HepG2 (cell line): ENCODE measurements around the gene MROH2A. TPM values are rescaled to one million over a fixed set of nuclear protein-coding genes. Genes with fewer than 3 reads are reported as not detected.

Source experiments
- ATAC-seq: fragments of 200-7000 bp; cut with Tn5 transposase; 3 replicates; pipeline ENCODE4 v1.9.1; 2020; ENCODE audit warnings: mild to moderate bottlenecking, moderate library complexity
- BruUV-seq: library from RNA; stranded (reverse); fragments of 400-500 nt; replicated peaks from 2 replicates; lab custom pipeline; 2021; lab: Mats Ljungman, UMichigan
- CTCF ChIA-PET: fragments of 300-600 bp; formaldehyde crosslinking; extraction: SDS; loops from one replicate; lab custom pipeline; 2021; ENCODE audit warnings: low total read pairs, inconsistent platforms, low intra/inter-chr PET ratio; lab: Yijun Ruan, JAX
- POLR2A ChIA-PET: fragments of 350-600 bp; sonication (Branson Sonifier 250); formaldehyde crosslinking; loops from one replicate; lab custom pipeline; 2020; ENCODE audit warnings: antibody characterized with exemption, inconsistent platforms; lab: Yijun Ruan, JAX
- DNase-seq: peaks from one replicate; pipeline ENCODE4 v3.0.0-alpha.2; 2015; ENCODE audit warnings: low spot score
- FAIRE-seq: peaks from 3 replicates; lab custom pipeline; 2011; peaks lifted over from hg19 to GRCh38; lab: Jason Lieb, UNC
- H2AFZ ChIP-seq: one replicate; pipeline ENCODE4 v1.6.1; 2011; ENCODE audit warnings: low read length, inconsistent platforms
- H3K27ac ChIP-seq: fragments of 300-600 bp; 3 replicates; pipeline ENCODE4 v1.8.0; 2011; ENCODE audit warnings: mixed run types, mild to moderate bottlenecking, mixed read lengths, low read length, inconsistent platforms; ENCODE audit not compliant: insufficient read depth; ENCODE audit errors: extremely low read length
- H3K27me3 ChIP-seq, 2 experiments: fragments of 200-600 bp in 1 of 2; 2 replicates in 1 of 2; 3 replicates in 1 of 2; pipeline versions ENCODE4 v1.6.0 to v1.8.0; 2011; ENCODE audit warnings: low read length in 2 of 2, mild to moderate bottlenecking in 2 of 2, moderate library complexity in 2 of 2, inconsistent platforms in 1 of 2; ENCODE audit not compliant: insufficient read depth in 2 of 2, control insufficient read depth in 1 of 2
- H3K36me3 ChIP-seq, 2 experiments: fragments of 200-600 bp in 1 of 2; replicated peaks in 1 of 2; 2 replicates in 1 of 2; 3 replicates in 1 of 2; pipeline versions ENCODE4 v1.5.1 to v1.8.0; 2011; ENCODE audit warnings: low read length in 2 of 2, inconsistent platforms in 1 of 2; ENCODE audit not compliant: insufficient read depth in 2 of 2, control insufficient read depth in 1 of 2
- H3K4me1 ChIP-seq: 2 replicates; pipeline ENCODE4 v1.5.1; 2012; ENCODE audit warnings: low read length, inconsistent platforms; ENCODE audit not compliant: insufficient read depth
- H3K4me2 ChIP-seq: 2 replicates; pipeline ENCODE4 v1.6.0; 2011; ENCODE audit warnings: low read depth, low read length, inconsistent platforms
- H3K4me3 ChIP-seq, 3 experiments: fragments of 200-600 bp in 1 of 3; sonication (generic), shearing (Covaris generic) in 1 of 3; replicated peaks in 1 of 3; 2 replicates each; pipeline ENCODE4 v1.5.1; 2011 to 2016; ENCODE audit warnings: low read length in 3 of 3, inconsistent platforms in 2 of 3, low read depth in 2 of 3, mild to moderate bottlenecking in 2 of 3, control low read depth in 1 of 3, mixed read lengths in 1 of 3; ENCODE audit not compliant: insufficient read depth in 1 of 3
- H3K79me2 ChIP-seq: one replicate; pipeline ENCODE4 v1.6.1; 2011; ENCODE audit warnings: low read length, inconsistent platforms; ENCODE audit not compliant: insufficient read depth
- H3K9ac ChIP-seq: 2 replicates; pipeline ENCODE4 v1.6.0; 2011; ENCODE audit warnings: mild to moderate bottlenecking, low read depth, low read length, inconsistent platforms; ENCODE audit not compliant: insufficient read depth
- H3K9me3 ChIP-seq: 2 replicates; pipeline ENCODE4 v1.5.1; 2012; ENCODE audit warnings: mild to moderate bottlenecking, low read length
- H4K20me1 ChIP-seq: 2 replicates; pipeline ENCODE4 v1.6.0; 2011; ENCODE audit warnings: inconsistent platforms, mild to moderate bottlenecking, low read length, moderate library complexity; ENCODE audit not compliant: insufficient read depth
- DMAP1 ChIP-seq: IDR thresholded peaks from 2 replicates; pipeline ENCODE4 v1.6.1; 2016
- HNF4G ChIP-seq, 2 experiments: sonication (generic) in 1 of 2; formaldehyde crosslinking in 1 of 2; IDR thresholded peaks; 2 replicates each; pipeline versions ENCODE4 v1.4.0 to v1.6.1; 2011 to 2020; ENCODE audit warnings: borderline replicate concordance in 2 of 2, low read depth in 2 of 2, mild to moderate bottlenecking in 2 of 2, low read length in 1 of 2, missing genetic modification reagents in 1 of 2, moderate library complexity in 1 of 2
- HNRNPUL1 ChIP-seq: fragments of 200-400 bp; formaldehyde crosslinking; IDR thresholded peaks from 2 replicates; pipeline ENCODE4 v1.6.1; 2017; ENCODE audit warnings: low read depth, mild to moderate bottlenecking, low read length, moderate library complexity
- KDM6A ChIP-seq: IDR thresholded peaks from 2 replicates; pipeline ENCODE4 v1.6.1; 2016; ENCODE audit warnings: low read depth
- MEIS1 ChIP-seq: sonication (generic); formaldehyde crosslinking; IDR thresholded peaks from 2 replicates; pipeline ENCODE4 v1.9.0; 2021; ENCODE audit warnings: mild to moderate bottlenecking, missing genetic modification reagents, moderate library complexity, borderline replicate concordance
- NONO ChIP-seq, 2 experiments: fragments of 450-650 bp in 1 of 2; sonication (generic) in 1 of 2; formaldehyde crosslinking in 1 of 2; IDR thresholded peaks in 1 of 2; conservative IDR thresholded peaks in 1 of 2; 2 replicates each; pipeline versions ENCODE4 v1.6.1 to v1.8.0; 2017 to 2022; ENCODE audit warnings: mild to moderate bottlenecking in 1 of 2, missing genetic modification reagents in 1 of 2, moderate library complexity in 1 of 2
- RARA ChIP-seq: IDR thresholded peaks from 2 replicates; pipeline ENCODE4 v1.6.1; 2016; ENCODE audit warnings: missing genetic modification reagents, missing compliant biosample characterization
- ZNF264 ChIP-seq: sonication (generic); formaldehyde crosslinking; IDR thresholded peaks from 2 replicates; pipeline ENCODE4 v1.4.0; 2020; ENCODE audit warnings: missing genetic modification reagents
- ZNF781 ChIP-seq: sonication (generic); formaldehyde crosslinking; IDR thresholded peaks from 2 replicates; pipeline ENCODE4 v1.5.1; 2020; ENCODE audit warnings: borderline replicate concordance, mild to moderate bottlenecking, missing genetic modification reagents; ENCODE audit errors: not compliant biosample characterization
- ZNF790 ChIP-seq: sonication (generic); formaldehyde crosslinking; IDR thresholded peaks from 2 replicates; pipeline ENCODE4 v1.8.0; 2022; ENCODE audit warnings: missing genetic modification reagents, mild to moderate bottlenecking, borderline replicate concordance
- ZSCAN9 ChIP-seq: IDR thresholded peaks from 2 replicates; pipeline ENCODE4 v1.6.1; 2016; ENCODE audit warnings: borderline replicate concordance
- WGBS: methylation state at CpG from one replicate; pipeline ENCODE4 v1.1.6; 2017; ENCODE audit warnings: low lambda C conversion rate; 5-methylcytosine and 5-hydroxymethylcytosine counted together
- in situ Hi-C: cut with HindIII; loops from 2 replicates; pipeline ENCODE4 v1.10.0; 2017; ENCODE audit warnings: low pct_unique_long_range_greater_than_20kb; ENCODE audit not compliant: extremely low pct_ligation_motif_present
- intact Hi-C: fragments of 100-400 bp; cut with micrococcal nuclease; formaldehyde crosslinking; loops from one replicate; pipeline ENCODE4 v1.10.0; 2022; ENCODE audit not compliant: unreplicated experiment
- polyA plus RNA-seq, 8 experiments: library from polyadenylated mRNA; depleted of rRNA in 3 of 8; stranded (reverse) in 7 of 8; unstranded in 1 of 8; fragments of >200 nt; fragmentation: Illumina TruSeq in 4 of 8; extraction: Trizol in 4 of 8; gene quantifications; 2 replicates each; pipeline versions ENCODE4 v1.2.1 to v1.2.3, GENCODE V29; 2011 to 2016; ENCODE audit warnings: low read depth in 4 of 8, missing spikeins in 1 of 8, mixed read lengths in 1 of 8; ENCODE audit not compliant: insufficient read depth in 1 of 8
- total RNA-seq, 5 experiments: library from RNA; depleted of rRNA; stranded (reverse); fragments of >200 nt; fragmentation: Illumina TruSeq; extraction: Trizol; gene quantifications; 2 replicates each; pipeline ENCODE4 v1.2.3, GENCODE V29; 2016; ENCODE audit warnings: low read depth in 1 of 5
- TF ChIP-seq, protein P1 (sequence below): sonication (generic); formaldehyde crosslinking; IDR thresholded peaks from 2 replicates; pipeline ENCODE4 v1.9.0; 2021; ENCODE audit warnings: missing genetic modification reagents, mild to moderate bottlenecking, borderline replicate concordance
- TF ChIP-seq, protein P2 (sequence below): conservative IDR thresholded peaks from 2 replicates; pipeline ENCODE4 v1.6.1; 2018; ENCODE audit warnings: missing genetic modification reagents
- TF ChIP-seq, protein P3 (sequence below): sonication (generic); formaldehyde crosslinking; IDR thresholded peaks from 2 replicates; pipeline ENCODE4 v1.4.0; 2020; ENCODE audit warnings: missing genetic modification reagents

The MROH2A gene
- total and polyA plus RNA-seq, 2 of the 13 experiments (the other 11 are each of a cell fraction or from before 2014, with no cell fraction given) = 0.03 to 0.04 TPM

DNA sequence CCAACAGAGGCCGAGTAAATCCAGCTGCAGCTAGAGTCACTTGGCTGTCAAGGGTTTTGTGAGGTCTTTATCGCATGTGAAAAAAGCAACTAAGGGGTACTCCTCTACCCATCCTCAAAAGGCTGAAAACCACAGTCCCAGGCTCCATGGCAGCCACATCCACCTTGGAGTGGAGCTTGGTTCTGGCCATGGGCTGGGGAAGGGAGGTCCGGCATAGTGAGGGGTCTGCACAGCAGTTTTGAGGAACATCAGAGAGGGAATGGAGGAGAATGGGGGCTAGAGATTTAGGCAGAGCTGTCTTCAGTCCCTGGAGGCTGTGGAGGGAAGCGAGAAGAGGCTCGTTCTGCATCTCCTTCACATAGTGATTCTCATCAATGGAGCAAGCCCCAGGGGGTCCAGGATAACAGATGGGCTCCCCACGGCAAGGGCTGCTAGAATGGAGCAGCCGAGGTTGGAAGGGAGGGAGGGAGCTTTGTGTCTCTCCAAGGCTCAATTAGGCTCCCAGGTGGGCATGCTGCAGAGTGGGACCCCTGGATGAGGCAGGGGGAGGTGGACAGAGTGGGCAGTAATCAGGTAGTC is 21.0 kb downstream of the MROH2A start:
- Histone ChIP-seq H3K27ac (no peak overlapping the region), H2AFZ (no peak overlapping the region), H3K9ac (no peak overlapping the region), H3K79me2 (no peaks in the 10 kb centered on the region), H3K4me2 (no peak overlapping the region), H3K36me3 (no peaks in the 10 kb centered on the region), H3K27me3 (peaks cover 2 to 54% of the 10 kb centered on the region in 2 experiments; a peak in 3 of 5 replicates), H4K20me1 (no peaks in the 10 kb centered on the region), H3K4me3 (no peak overlapping the region), H3K9me3 (no peaks in the 10 kb centered on the region), H3K4me1 (peaks cover 5% of the 10 kb centered on the region; the same call in 1 of the 2 replicates)
- ChIA-PET CTCF (no interaction called here), POLR2A (no interaction called here)
- no TSS peak for BruUV-seq
- TF ChIP-seq NONO (IDR thresholded peaks at IDR 0.05) = no peak
- TF ChIP-seq NONO (CRISPR knock-in tag; conservative IDR thresholded peaks at IDR 0.05) = no peak
- no peak for TF ChIP-seq ZNF790 (CRISPR knock-in tag)
- no peak for TF ChIP-seq ZSCAN9
- TF ChIP-seq, protein P1, sequence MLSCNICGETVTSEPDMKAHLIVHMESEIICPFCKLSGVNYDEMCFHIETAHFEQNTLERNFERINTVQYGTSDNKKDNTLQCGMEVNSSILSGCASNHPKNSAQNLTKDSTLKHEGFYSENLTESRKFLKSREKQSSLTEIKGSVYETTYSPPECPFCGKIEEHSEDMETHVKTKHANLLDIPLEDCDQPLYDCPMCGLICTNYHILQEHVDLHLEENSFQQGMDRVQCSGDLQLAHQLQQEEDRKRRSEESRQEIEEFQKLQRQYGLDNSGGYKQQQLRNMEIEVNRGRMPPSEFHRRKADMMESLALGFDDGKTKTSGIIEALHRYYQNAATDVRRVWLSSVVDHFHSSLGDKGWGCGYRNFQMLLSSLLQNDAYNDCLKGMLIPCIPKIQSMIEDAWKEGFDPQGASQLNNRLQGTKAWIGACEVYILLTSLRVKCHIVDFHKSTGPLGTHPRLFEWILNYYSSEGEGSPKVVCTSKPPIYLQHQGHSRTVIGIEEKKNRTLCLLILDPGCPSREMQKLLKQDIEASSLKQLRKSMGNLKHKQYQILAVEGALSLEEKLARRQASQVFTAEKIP (CRISPR knock-in tag) = no peak
- TF ChIP-seq KDM6A (CRISPR knock-in tag) = no peak
- TF ChIP-seq DMAP1 (CRISPR knock-in tag) = no peak
- no peak for TF ChIP-seq ZNF264
- no peak for TF ChIP-seq MEIS1 (CRISPR knock-in tag)
- TF ChIP-seq, protein P2, sequence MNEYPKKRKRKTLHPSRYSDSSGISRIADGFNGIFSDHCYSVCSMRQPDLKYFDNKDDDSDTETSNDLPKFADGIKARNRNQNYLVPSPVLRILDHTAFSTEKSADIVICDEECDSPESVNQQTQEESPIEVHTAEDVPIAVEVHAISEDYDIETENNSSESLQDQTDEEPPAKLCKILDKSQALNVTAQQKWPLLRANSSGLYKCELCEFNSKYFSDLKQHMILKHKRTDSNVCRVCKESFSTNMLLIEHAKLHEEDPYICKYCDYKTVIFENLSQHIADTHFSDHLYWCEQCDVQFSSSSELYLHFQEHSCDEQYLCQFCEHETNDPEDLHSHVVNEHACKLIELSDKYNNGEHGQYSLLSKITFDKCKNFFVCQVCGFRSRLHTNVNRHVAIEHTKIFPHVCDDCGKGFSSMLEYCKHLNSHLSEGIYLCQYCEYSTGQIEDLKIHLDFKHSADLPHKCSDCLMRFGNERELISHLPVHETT (CRISPR knock-in tag) = no peak
- TF ChIP-seq RARA (CRISPR knock-in tag) = no peak
- TF ChIP-seq HNRNPUL1 = no peak
- no peak for TF ChIP-seq HNF4G (IDR thresholded peaks at IDR 0.05; ENCODE audit: borderline replicate concordance, low read depth, low read length)
- TF ChIP-seq HNF4G (CRISPR knock-in tag; IDR thresholded peaks at IDR 0.05; ENCODE audit: borderline replicate concordance, low read depth) = no peak
- TF ChIP-seq ZNF781 (CRISPR knock-in tag) = no peak
- TF ChIP-seq, protein P3, sequence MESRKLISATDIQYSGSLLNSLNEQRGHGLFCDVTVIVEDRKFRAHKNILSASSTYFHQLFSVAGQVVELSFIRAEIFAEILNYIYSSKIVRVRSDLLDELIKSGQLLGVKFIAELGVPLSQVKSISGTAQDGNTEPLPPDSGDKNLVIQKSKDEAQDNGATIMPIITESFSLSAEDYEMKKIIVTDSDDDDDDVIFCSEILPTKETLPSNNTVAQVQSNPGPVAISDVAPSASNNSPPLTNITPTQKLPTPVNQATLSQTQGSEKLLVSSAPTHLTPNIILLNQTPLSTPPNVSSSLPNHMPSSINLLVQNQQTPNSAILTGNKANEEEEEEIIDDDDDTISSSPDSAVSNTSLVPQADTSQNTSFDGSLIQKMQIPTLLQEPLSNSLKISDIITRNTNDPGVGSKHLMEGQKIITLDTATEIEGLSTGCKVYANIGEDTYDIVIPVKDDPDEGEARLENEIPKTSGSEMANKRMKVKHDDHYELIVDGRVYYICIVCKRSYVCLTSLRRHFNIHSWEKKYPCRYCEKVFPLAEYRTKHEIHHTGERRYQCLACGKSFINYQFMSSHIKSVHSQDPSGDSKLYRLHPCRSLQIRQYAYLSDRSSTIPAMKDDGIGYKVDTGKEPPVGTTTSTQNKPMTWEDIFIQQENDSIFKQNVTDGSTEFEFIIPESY (CRISPR knock-in tag) = no peak
- ATAC-seq = no peak
- in situ Hi-C loops (no loop called here), intact Hi-C loops (no loop called here)
- WGBS = 31% methylated on average over 7 of the region's 7 CpGs
- no peak for FAIRE-seq
- no peak for DNase-seq
